Measurements from ENCODE around the gene SIX4.

The SIX4 gene

GRCh38 chr14:60691383-60692113 lies 32.6 kb downstream of the SIX4 start:
- H3K27me3 Mint-ChIP-seq = peaks cover 26% of the 10 kb centered on the region
- H3K27ac Mint-ChIP-seq = no peak overlapping the region
- H3K9me3 Mint-ChIP-seq = no peaks in the 10 kb centered on the region
- H3K4me3 Mint-ChIP-seq = no peak overlapping the region
- DNase-seq = no peak
- ATAC-seq = no peak
- H3K4me1 Mint-ChIP-seq = no peaks in the 10 kb centered on the region

- no peak overlapping the region for H3K27ac Mint-ChIP-seq
Observed at GRCh38 chr14:60686865-60687264, 37.3 kb downstream of the SIX4 start.

GRCh38 chr14:60684203-60684602 lies 39.9 kb downstream of the SIX4 start:
- ATAC-seq (no peak), DNase-seq (no peak)
- peaks cover 8% of the 10 kb centered on the region for H3K27me3 Mint-ChIP-seq
- H3K4me3 Mint-ChIP-seq = no peak overlapping the region
- H3K4me1 Mint-ChIP-seq = no peaks in the 10 kb centered on the region
- no peak overlapping the region for H3K27ac Mint-ChIP-seq
- no peaks in the 10 kb centered on the region for H3K9me3 Mint-ChIP-seq

More at GRCh38 chr14:60686865-60687264, 37.3 kb downstream of the SIX4 start:
- no peak for ATAC-seq
- no peaks in the 10 kb centered on the region for H3K9me3 Mint-ChIP-seq
- no peaks in the 10 kb centered on the region for H3K4me1 Mint-ChIP-seq
- no peak overlapping the region for H3K4me3 Mint-ChIP-seq
- no peak for DNase-seq
- peaks cover 8% of the 10 kb centered on the region for H3K27me3 Mint-ChIP-seq

- Mint-ChIP-seq H3K27me3 (peaks cover 6% of the 10 kb centered on the region), H3K4me1 (no peaks in the 10 kb centered on the region), H3K27ac (no peak overlapping the region), H3K4me3 (no peak overlapping the region), H3K9me3 (no peaks in the 10 kb centered on the region)
- DNase-seq (no peak), ATAC-seq (no peak)
Observed at GRCh38 chr14:60681271-60681670, 42.9 kb downstream of the SIX4 start.

- Mint-ChIP-seq H3K9me3 (no peaks in the 10 kb centered on the region), H3K27ac (peak overlapping the region in 1 of 2 donors; percentile 19), H3K4me3 (no peak overlapping the region), H3K27me3 (no peaks in the 10 kb centered on the region), H3K4me1 (no peaks in the 10 kb centered on the region)
- no peak for ATAC-seq
- no peak for DNase-seq
Observed at GRCh38 chr14:60680511-60680910, 43.6 kb downstream of the SIX4 start.

GRCh38 chr14:60679566-60680258 lies 44.4 kb downstream of the SIX4 start:
- DNase-seq (no peak), ATAC-seq (no peak)
- Mint-ChIP-seq H3K4me1 (no peaks in the 10 kb centered on the region), H3K9me3 (no peaks in the 10 kb centered on the region), H3K27me3 (no peaks in the 10 kb centered on the region), H3K27ac (no peak overlapping the region), H3K4me3 (no peak overlapping the region)

- no peak for DNase-seq
- ATAC-seq = no peak
- Mint-ChIP-seq H3K27ac (no peak overlapping the region), H3K27me3 (peaks cover 3% of the 10 kb centered on the region), H3K4me3 (no peak overlapping the region), H3K9me3 (no peaks in the 10 kb centered on the region), H3K4me1 (no peaks in the 10 kb centered on the region)
Observed at GRCh38 chr14:60677701-60678100, 46.5 kb downstream of the SIX4 start.

GRCh38 chr14:60670989-60671388 lies 53.2 kb downstream of the SIX4 start:
- H3K9me3 Mint-ChIP-seq = no peaks in the 10 kb centered on the region
- peaks cover 22% of the 10 kb centered on the region for H3K27me3 Mint-ChIP-seq

GRCh38 chr14:60668431-60669112 lies 55.6 kb downstream of the SIX4 start:
- Mint-ChIP-seq H3K27me3 (peaks cover 32% of the 10 kb centered on the region), H3K4me1 (no peaks in the 10 kb centered on the region), H3K4me3 (no peak overlapping the region), H3K27ac (no peak overlapping the region), H3K9me3 (no peaks in the 10 kb centered on the region)
- DNase-seq (no peak), ATAC-seq (no peak)

More at GRCh38 chr14:60670989-60671388, 53.2 kb downstream of the SIX4 start:
- DNase-seq (no peak), ATAC-seq (no peak)
- H3K4me3 Mint-ChIP-seq = no peak overlapping the region
- no peak overlapping the region for H3K27ac Mint-ChIP-seq
- H3K4me1 Mint-ChIP-seq = no peaks in the 10 kb centered on the region

- Mint-ChIP-seq H3K27me3 (peaks cover 58% of the 10 kb centered on the region), H3K4me1 (no peaks in the 10 kb centered on the region), H3K4me3 (no peak overlapping the region), H3K9me3 (no peaks in the 10 kb centered on the region), H3K27ac (no peak overlapping the region)
- DNase-seq = no peak
- ATAC-seq = no peak
Observed at GRCh38 chr14:60665177-60665550, 59.0 kb downstream of the SIX4 start.

- Mint-ChIP-seq H3K4me3 (no peak overlapping the region), H3K4me1 (peaks cover 9% of the 10 kb centered on the region), H3K27me3 (peaks cover 71% of the 10 kb centered on the region), H3K9me3 (no peaks in the 10 kb centered on the region), H3K27ac (no peak overlapping the region)
- no peak for ATAC-seq
- DNase-seq = no peak
Observed at GRCh38 chr14:60662982-60663381, 61.2 kb downstream of the SIX4 start.

GRCh38 chr14:60661721-60662120 lies 62.4 kb downstream of the SIX4 start:
- H3K4me3 Mint-ChIP-seq = no peak overlapping the region
- no peak for DNase-seq
- peaks cover 79% of the 10 kb centered on the region for H3K27me3 Mint-ChIP-seq
- peaks cover 22% of the 10 kb centered on the region for H3K4me1 Mint-ChIP-seq
- ATAC-seq = no peak
- no peak overlapping the region for H3K27ac Mint-ChIP-seq
- no peaks in the 10 kb centered on the region for H3K9me3 Mint-ChIP-seq
